GM19351 (cell line): Measurements from ENCODE around the gene CPNE8.
"Not testable (repeated sequence)": the region's sequence is repeated elsewhere in the genome, so short reads cannot be mapped to it uniquely, and the experiment has no call there.

Source experiments
- ATAC-seq: cut with Tn5 transposase; IDR thresholded peaks from one replicate; pipeline ENCODE4 v1.9.1; 2021; ENCODE audit warnings: mild to moderate bottlenecking, moderate library complexity; ENCODE audit not compliant: unreplicated experiment

Gene CPNE8

DNA sequence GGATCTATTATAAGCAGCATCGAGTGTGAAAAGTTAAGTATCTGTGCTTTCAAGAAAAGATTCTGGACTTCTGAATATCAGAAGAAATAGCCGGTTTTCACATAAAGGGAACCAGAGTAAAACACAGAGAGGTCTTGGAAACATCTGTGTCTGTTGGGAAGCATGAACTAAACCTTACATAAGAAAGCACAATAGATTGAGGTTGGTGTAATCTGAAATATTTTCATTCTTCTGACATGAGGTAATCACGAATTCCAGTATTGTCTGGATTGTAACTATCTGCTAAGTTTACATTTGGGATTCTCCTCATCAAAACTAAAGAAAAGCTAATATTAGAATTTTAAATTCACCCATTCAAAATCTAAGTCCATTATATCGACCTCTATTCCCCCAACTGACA is 161.3 kb downstream of the CPNE8 start:
- no peak for ATAC-seq

- not testable (repeated sequence) for ATAC-seq
These were observed 162.9 kb downstream of the CPNE8 start for GRCh38 chr12:38742496-38742895.

DNA sequence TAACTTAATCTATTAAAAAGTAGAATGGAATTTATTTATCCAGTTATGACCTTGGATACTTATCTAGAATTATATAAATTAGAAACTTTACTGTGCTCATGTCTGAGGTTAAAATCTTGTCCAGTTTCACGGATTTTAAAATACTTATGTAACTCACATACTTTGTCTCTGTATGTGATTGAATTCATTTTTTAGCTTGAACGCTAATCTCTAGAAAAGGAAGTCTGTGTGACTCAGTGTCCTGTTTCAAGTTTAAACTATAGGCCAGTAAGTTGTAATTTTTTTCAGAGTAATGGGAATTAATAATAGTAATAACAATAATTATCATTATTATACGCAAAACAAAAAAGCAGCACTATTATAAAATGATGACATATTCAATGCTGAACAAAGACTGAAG is 168.6 kb downstream of the CPNE8 start:
- ATAC-seq = no peak

- ATAC-seq = no peak
These were observed 172.6 kb downstream of the CPNE8 start for GRCh38 chr12:38732761-38733160.

- no peak for ATAC-seq
These were observed 176.5 kb downstream of the CPNE8 start for GRCh38 chr12:38728894-38729293.

GRCh38 chr12:38721611-38722252 is 183.7 kb downstream of the CPNE8 start:
- no peak for ATAC-seq

GRCh38 chr12:38720661-38721060 is 184.7 kb downstream of the CPNE8 start:
- no peak for ATAC-seq

- no peak for ATAC-seq
These were observed 192.1 kb downstream of the CPNE8 start for GRCh38 chr12:38713294-38713693.

GRCh38 chr12:38711054-38711453 is 194.3 kb downstream of the CPNE8 start:
- ATAC-seq = peak; percentile 92

GRCh38 chr12:38708466-38708865 is 196.9 kb downstream of the CPNE8 start:
- ATAC-seq = no peak

- no peak for ATAC-seq
These were observed 197.7 kb downstream of the CPNE8 start for GRCh38 chr12:38707648-38708047.

- ATAC-seq = no peak
These were observed 208.1 kb downstream of the CPNE8 start for GRCh38 chr12:38697289-38697688.

DNA sequence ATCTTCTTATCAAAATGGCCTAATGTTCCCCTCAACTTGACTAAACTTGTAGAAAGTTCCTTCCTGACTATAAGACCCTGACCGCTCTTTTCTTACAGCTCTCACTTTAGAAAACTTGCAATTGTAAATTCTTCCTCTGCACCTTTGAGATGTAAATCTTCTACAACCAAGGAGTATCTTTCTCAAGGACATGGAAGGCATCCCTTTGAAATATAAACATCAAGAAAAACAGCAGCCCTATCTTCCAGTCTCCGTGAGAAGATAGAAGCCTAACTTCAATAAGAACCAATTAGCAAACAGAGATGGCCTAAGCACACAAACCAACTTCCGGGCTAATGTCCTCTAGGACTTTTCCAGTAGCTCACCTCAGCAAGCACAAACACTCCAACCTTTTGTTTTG is 210.3 kb downstream of the CPNE8 start:
- no peak for ATAC-seq

DNA sequence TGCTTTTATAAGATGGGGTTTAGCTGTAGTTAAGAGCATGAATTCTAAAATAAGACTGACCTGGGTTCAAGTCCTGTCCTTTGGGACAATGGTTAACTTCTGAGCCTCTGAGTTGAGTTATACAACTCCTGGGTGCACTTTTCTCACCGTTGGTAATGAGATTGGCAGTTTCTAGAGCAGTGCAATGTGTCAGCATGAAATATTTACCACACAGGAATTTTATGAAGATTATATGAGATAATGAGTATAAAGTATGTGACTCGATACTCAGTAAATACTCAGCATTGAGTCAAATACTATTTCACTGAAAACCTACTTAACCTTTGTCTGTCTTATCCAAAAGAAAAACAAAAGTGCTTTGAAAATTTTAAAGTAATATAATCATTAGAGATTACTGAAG is 214.2 kb downstream of the CPNE8 start:
- ATAC-seq = no peak

DNA sequence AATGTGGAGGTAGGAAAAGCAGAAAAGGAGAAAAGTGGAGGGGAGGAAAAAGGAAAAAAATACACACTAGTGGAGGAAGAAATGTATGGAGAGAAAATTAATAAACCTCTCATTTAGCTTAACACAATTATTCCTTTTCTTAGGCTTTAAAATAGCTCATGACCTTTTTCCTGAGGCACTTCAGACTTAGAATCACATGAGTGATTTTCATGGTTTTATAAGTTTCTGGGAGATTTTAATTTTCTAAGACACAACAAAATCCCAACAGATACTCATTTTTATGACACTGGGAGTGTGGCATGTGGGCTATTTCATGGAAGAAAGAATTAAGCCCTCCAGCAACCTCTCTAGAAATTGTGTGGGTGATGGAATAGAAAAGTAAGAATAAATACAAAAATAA is 214.7 kb downstream of the CPNE8 start:
- ATAC-seq = no peak

- no peak for ATAC-seq
These were observed 215.7 kb downstream of the CPNE8 start for GRCh38 chr12:38689704-38690103.

- no peak for ATAC-seq
These were observed 216.2 kb downstream of the CPNE8 start for GRCh38 chr12:38689195-38689594.

DNA sequence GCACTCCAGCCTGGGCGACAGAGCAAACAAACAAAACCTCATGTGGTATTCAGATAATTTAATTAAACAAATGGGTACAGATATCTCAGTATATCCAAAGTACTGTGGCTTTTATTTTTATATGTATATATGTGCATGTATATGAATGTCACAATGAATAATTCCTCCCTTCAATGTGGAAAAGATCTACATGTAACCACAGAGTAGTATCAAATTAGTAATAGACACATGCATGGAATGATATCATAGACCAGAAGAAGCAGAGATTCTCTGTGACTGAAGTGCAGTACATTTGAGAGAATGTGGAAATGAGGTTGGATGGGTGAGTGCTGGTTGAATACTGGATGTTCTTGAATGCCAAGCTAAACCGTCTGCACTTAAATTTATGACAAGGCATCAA is 222.9 kb downstream of the CPNE8 start:
- no peak for ATAC-seq

DNA sequence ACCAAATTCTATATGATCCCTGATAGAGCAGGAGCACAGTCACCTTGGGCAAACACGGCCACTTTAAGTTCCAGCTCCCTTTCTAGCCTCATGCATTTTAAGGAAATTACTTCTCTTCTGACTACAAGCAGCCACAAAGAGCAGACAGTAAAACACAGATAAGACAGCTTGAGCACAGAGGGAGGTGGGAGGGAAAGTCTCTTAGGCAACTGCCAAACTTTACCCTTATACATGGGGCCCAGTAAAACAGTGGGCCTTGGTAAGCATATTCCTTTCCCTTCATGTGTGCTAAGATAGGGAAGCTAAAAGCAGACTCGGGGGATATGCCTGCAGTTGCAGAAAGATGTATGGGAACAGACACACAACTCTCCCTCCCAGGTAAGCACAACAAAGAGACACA is 235.9 kb downstream of the CPNE8 start:
- ATAC-seq = no peak

DNA sequence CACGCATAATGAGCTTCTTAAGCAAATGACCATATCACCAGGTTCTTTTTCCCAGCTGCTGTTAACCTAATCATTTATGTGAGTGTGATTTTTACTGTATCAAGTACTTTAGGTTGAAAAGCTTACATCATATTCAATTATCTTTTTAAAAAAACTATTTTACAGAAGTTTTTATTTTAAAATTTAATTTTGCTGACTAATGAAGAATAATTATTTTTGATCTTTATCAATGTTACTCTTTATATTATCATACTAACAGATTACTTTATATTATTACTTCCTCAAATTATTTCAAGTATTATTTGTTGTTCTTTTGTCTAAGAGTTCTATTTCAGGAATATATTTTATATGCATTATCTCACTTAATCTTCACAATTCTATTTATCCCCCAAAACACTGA is 236.3 kb downstream of the CPNE8 start:
- no peak for ATAC-seq

DNA sequence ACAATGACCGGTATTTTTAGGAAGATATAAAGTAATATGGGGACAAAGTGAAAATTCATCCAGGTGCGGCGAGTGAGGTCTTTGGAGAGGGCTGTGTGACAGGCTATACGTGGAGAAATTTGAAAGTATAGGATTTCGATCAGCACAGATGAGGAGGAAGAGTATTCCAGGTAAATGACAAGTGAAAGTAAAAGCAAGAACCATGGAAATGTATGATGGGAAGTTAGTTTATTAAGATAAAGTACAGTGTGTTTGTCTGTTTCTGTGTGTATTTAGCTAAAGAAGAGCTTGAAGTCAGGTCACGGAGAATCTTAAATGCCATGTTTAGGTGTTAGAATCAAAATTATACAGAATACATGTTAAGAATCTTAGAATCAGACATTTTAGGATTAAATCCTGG is 239.0 kb downstream of the CPNE8 start:
- no peak for ATAC-seq

DNA sequence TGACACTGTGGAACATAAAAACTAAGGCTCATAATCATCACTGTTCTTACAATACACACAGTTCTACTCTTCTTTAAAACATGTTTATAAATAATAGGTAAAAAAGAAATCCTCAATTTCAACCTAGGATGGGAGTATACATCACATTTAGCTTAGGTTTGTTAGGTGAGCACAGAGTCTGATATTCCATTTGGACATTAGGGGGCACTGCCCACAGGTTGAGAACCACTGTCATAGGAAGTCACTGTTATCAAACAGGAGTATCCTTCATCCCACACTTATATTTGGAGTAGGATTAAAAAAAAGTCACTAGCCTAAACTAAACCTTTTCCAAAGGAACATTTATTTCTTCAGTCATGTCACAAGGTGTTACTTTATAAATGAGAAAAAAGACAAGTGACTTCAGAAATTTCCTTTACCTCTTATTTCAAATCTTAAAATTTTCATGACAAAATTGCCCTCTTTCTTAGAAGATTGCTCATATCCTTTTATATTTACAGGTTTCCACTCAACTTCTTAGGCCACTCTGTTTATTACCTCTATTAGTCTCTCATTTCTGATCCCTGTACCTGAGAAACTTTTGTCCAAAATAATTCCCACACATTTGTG is 240.6 kb downstream of the CPNE8 start:
- peak; percentile 94 for ATAC-seq

GRCh38 chr12:38662829-38663228 is 242.6 kb downstream of the CPNE8 start:
- ATAC-seq = no peak
